Thoracic aorta (tissue), 2 donors: ENCODE data around the gene RANGAP1. TPM values are rescaled to one million over a fixed set of nuclear protein-coding genes. Genes with fewer than 3 reads are reported as not detected.

ENCODE experiments used
- ATAC-seq: fragments of 150-250 bp; one replicate; pipeline ENCODE4 v1.8.0; 2017; ENCODE audit warnings: low read depth; ENCODE audit not compliant: insufficient number of reproducible peaks, low FRiP score
- DNase-seq: peaks from one replicate; pipeline ENCODE4 v3.0.0-alpha.2; 2020; ENCODE audit warnings: low spot score
- H3K27ac ChIP-seq, 2 donors: fragments of 200-600 bp; sonication (generic); 1 replicate in 1 of 2; 2 replicates in 1 of 2; pipeline ENCODE4 v1.5.1; 2016; ENCODE audit warnings: mild to moderate bottlenecking in 2 of 2, moderate library complexity in 2 of 2
- H3K27me3 ChIP-seq: fragments of 200-600 bp; sonication (generic); replicated peaks from 2 replicates; pipeline ENCODE4 v1.6.0; 2016; ENCODE audit warnings: mild to moderate bottlenecking; ENCODE audit not compliant: insufficient read depth
- H3K36me3 ChIP-seq: fragments of 200-600 bp; sonication (generic); one replicate; pipeline ENCODE4 v1.5.1; 2016
- H3K4me1 ChIP-seq, 2 donors: fragments of 200-600 bp; sonication (generic); 1 replicate in 1 of 2; 2 replicates in 1 of 2; pipeline versions ENCODE4 v1.5.1 to v1.6.0; 2016; ENCODE audit warnings: low read depth in 2 of 2, mild to moderate bottlenecking in 1 of 2; ENCODE audit not compliant: control insufficient read depth in 1 of 2
- H3K4me3 ChIP-seq: fragments of 200-600 bp; sonication (generic); 2 replicates; pipeline ENCODE4 v1.5.1; 2016; ENCODE audit warnings: mild to moderate bottlenecking
- H3K9me3 ChIP-seq: fragments of 200-600 bp; sonication (generic); 2 replicates; pipeline ENCODE4 v1.5.1; 2016
- CTCF ChIP-seq: fragments of 200-600 bp; sonication (generic); IDR thresholded peaks from one replicate; pipeline ENCODE4 v1.5.1; 2019; ENCODE audit warnings: antibody characterized with exemption
- total RNA-seq, 2 donors: library from RNA; depleted of rRNA; stranded (reverse); fragments of >200 nt; gene quantifications; one replicate each; pipeline versions ENCODE4 v1.1.0 to v1.2.3, GENCODE V29; 2016

The RANGAP1 gene
- total RNA-seq, 2 donors from 2014 or later = 42.0 to 42.7 TPM

- H3K27ac ChIP-seq = no peak overlapping the region
- H3K4me1 ChIP-seq = no peaks in the 10 kb centered on the region
- TF ChIP-seq CTCF = no peak
- DNase-seq (no peak), ATAC-seq (no peak)
- H3K36me3 ChIP-seq = peaks cover 52% of the 10 kb centered on the region
- no peaks in the 10 kb centered on the region for H3K27me3 ChIP-seq
- no peak overlapping the region for H3K4me3 ChIP-seq
- no peaks in the 10 kb centered on the region for H3K9me3 ChIP-seq
Measured at GRCh38 chr22:41332217-41332939, 46.4 kb upstream of the RANGAP1 start.

- Histone ChIP-seq H3K4me1 (no peaks in the 10 kb centered on the region), H3K4me3 (no peak overlapping the region), H3K9me3 (no peaks in the 10 kb centered on the region), H3K27ac (no peak overlapping the region), H3K36me3 (peaks cover 68% of the 10 kb centered on the region), H3K27me3 (no peaks in the 10 kb centered on the region)
- ATAC-seq = no peak
- TF ChIP-seq CTCF = no peak
- DNase-seq = no peak
Measured at GRCh38 chr22:41330169-41330568, 44.2 kb upstream of the RANGAP1 start.

- Histone ChIP-seq H3K4me3 (no peak overlapping the region), H3K9me3 (no peaks in the 10 kb centered on the region), H3K4me1 (no peaks in the 10 kb centered on the region), H3K27me3 (no peaks in the 10 kb centered on the region), H3K27ac (no peak overlapping the region), H3K36me3 (peaks cover 61% of the 10 kb centered on the region)
- ATAC-seq = no peak
- no peak for TF ChIP-seq CTCF
- DNase-seq = no peak
Measured at GRCh38 chr22:41327124-41327523, 41.1 kb upstream of the RANGAP1 start.

- Histone ChIP-seq H3K36me3 (peaks cover 52% of the 10 kb centered on the region), H3K9me3 (no peaks in the 10 kb centered on the region), H3K27me3 (no peaks in the 10 kb centered on the region), H3K4me1 (no peaks in the 10 kb centered on the region), H3K4me3 (no peak overlapping the region), H3K27ac (no peak overlapping the region)
- TF ChIP-seq CTCF = no peak
- DNase-seq = no peak
- no peak for ATAC-seq
Measured at GRCh38 chr22:41324821-41325528, 39.0 kb upstream of the RANGAP1 start.

- ATAC-seq (no peak), DNase-seq (no peak)
- Histone ChIP-seq H3K4me1 (no peaks in the 10 kb centered on the region), H3K27me3 (no peaks in the 10 kb centered on the region), H3K9me3 (no peaks in the 10 kb centered on the region), H3K36me3 (peaks cover 23% of the 10 kb centered on the region), H3K27ac (no peak overlapping the region), H3K4me3 (no peak overlapping the region)
- TF ChIP-seq CTCF = no peak
Measured at GRCh38 chr22:41320416-41321240, 34.6 kb upstream of the RANGAP1 start.
